Nephron progenitor cell (in vitro differentiated cells): ENCODE results near the gene SLC2A1.

Experiments
- DNase-seq: peaks from one replicate; pipeline ENCODE4 v3.0.0; 2021
- H3K27ac Mint-ChIP-seq: 2 replicates; pipeline ENCODE4 v1.8.0; 2021; ENCODE audit warnings: mild to moderate bottlenecking, moderate library complexity, mixed read lengths
- H3K27me3 Mint-ChIP-seq: 2 replicates; pipeline ENCODE4 v1.8.0; 2021; ENCODE audit warnings: mild to moderate bottlenecking, low read depth, mixed read lengths; ENCODE audit not compliant: poor library complexity
- H3K36me3 Mint-ChIP-seq: 2 replicates; pipeline ENCODE4 v1.8.0; 2021; ENCODE audit warnings: low read depth, mixed read lengths
- H3K4me1 Mint-ChIP-seq: 2 replicates; pipeline ENCODE4 v1.8.0; 2021; ENCODE audit warnings: mixed read lengths
- H3K4me3 Mint-ChIP-seq: 2 replicates; pipeline ENCODE4 v1.8.0; 2021; ENCODE audit warnings: mild to moderate bottlenecking, moderate library complexity, mixed read lengths
- H3K9me3 Mint-ChIP-seq: 2 replicates; pipeline ENCODE4 v1.8.0; 2021; ENCODE audit warnings: mild to moderate bottlenecking, moderate library complexity, mixed read lengths
- CTCF ChIP-seq: fragments of 200-600 bp; sonication (generic); IDR thresholded peaks from 2 replicates; pipeline ENCODE4 v1.5.0; 2021; ENCODE audit warnings: antibody characterized with exemption

SLC2A1 gene

GRCh38 chr1:43002116-43002515, 43.4 kb upstream of the SLC2A1 start:
- Mint-ChIP-seq H3K27ac (no peak overlapping the region), H3K27me3 (peaks cover 4% of the 10 kb centered on the region), H3K9me3 (no peaks in the 10 kb centered on the region), H3K4me1 (peaks cover 18% of the 10 kb centered on the region), H3K36me3 (no peaks in the 10 kb centered on the region), H3K4me3 (no peak overlapping the region)
- TF ChIP-seq CTCF = no peak
- no peak for DNase-seq

- Mint-ChIP-seq H3K4me1 (peaks cover 17% of the 10 kb centered on the region), H3K27me3 (peaks cover 4% of the 10 kb centered on the region), H3K9me3 (no peaks in the 10 kb centered on the region), H3K4me3 (no peak overlapping the region), H3K27ac (no peak overlapping the region), H3K36me3 (no peaks in the 10 kb centered on the region)
- no peak for TF ChIP-seq CTCF
- DNase-seq = no peak
These were observed 42.8 kb upstream of the SLC2A1 start for GRCh38 chr1:43001434-43001833.

- peaks cover 4% of the 10 kb centered on the region for H3K27me3 Mint-ChIP-seq
- no peak for TF ChIP-seq CTCF
- H3K4me3 Mint-ChIP-seq = no peak overlapping the region
- peaks cover 5% of the 10 kb centered on the region for H3K4me1 Mint-ChIP-seq
- no peak overlapping the region for H3K27ac Mint-ChIP-seq
- DNase-seq = no peak
- no peaks in the 10 kb centered on the region for H3K9me3 Mint-ChIP-seq
- no peaks in the 10 kb centered on the region for H3K36me3 Mint-ChIP-seq
These were observed 41.6 kb upstream of the SLC2A1 start for GRCh38 chr1:43000271-43000670.

- Mint-ChIP-seq H3K9me3 (no peaks in the 10 kb centered on the region), H3K27ac (no peak overlapping the region), H3K27me3 (peaks cover 4% of the 10 kb centered on the region), H3K4me1 (no peaks in the 10 kb centered on the region), H3K36me3 (no peaks in the 10 kb centered on the region), H3K4me3 (no peak overlapping the region)
- no peak for DNase-seq
- no peak for TF ChIP-seq CTCF
These were observed 40.6 kb upstream of the SLC2A1 start for GRCh38 chr1:42999308-42999707.

GRCh38 chr1:42998386-42998785, 39.7 kb upstream of the SLC2A1 start:
- H3K36me3 Mint-ChIP-seq = no peaks in the 10 kb centered on the region
- H3K4me3 Mint-ChIP-seq = no peak overlapping the region
- H3K4me1 Mint-ChIP-seq = peaks cover 8% of the 10 kb centered on the region
- H3K9me3 Mint-ChIP-seq = no peaks in the 10 kb centered on the region
- DNase-seq = no peak
- H3K27me3 Mint-ChIP-seq = no peaks in the 10 kb centered on the region
- H3K27ac Mint-ChIP-seq = no peak overlapping the region
- TF ChIP-seq CTCF = no peak

GRCh38 chr1:42996384-42996970, 37.8 kb upstream of the SLC2A1 start:
- no peaks in the 10 kb centered on the region for H3K27me3 Mint-ChIP-seq
- no peaks in the 10 kb centered on the region for H3K36me3 Mint-ChIP-seq
- no peak overlapping the region for H3K27ac Mint-ChIP-seq
- no peak for DNase-seq
- peaks cover 20% of the 10 kb centered on the region for H3K4me1 Mint-ChIP-seq
- no peak overlapping the region for H3K4me3 Mint-ChIP-seq
- no peak for TF ChIP-seq CTCF
- no peaks in the 10 kb centered on the region for H3K9me3 Mint-ChIP-seq
